Skeletal muscle cell (primary cell): ENCODE data around the gene NTS.

ENCODE experiments used
- DNase-seq: peaks from one replicate; pipeline ENCODE4 v3.0.0-alpha.2; 2010; ENCODE audit warnings: low read depth
- H3K4me3 ChIP-seq: 2 replicates; pipeline ENCODE4 v1.5.1; 2011; ENCODE audit warnings: low read depth, mild to moderate bottlenecking, control low read depth, low read length, moderate library complexity

NTS gene

DNA sequence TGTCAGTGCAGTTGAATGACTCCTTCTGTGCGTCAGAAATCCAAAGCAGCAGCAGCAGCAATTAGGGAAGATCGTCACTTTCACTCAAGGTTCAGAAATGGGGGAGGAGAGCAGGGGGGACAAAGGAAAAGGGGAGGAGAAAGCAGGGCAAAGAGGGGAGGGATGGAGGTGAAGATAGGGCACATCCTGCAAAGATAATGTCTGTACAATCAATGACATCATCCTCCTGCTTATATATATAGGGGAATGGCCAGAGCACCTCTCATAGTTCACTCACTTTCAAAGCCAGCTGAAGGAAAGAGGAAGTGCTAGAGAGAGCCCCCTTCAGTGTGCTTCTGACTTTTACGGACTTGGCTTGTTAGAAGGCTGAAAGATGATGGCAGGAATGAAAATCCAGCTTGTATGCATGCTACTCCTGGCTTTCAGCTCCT, at the start of gene NTS:
TSS of gene NTS (plus strand) at position 265 of the 431 bp plus-strand sequence. CDS start at position 374, 109 bp downstream.
- DNase-seq = no peak
- H3K4me3 ChIP-seq = no peak within 1 kb of the TSS

- DNase-seq = no peak
- H3K4me3 ChIP-seq = no peak overlapping the region
Measured at GRCh38 chr12:85825746-85826145, 48.3 kb upstream of the NTS start.

- no peak overlapping the region for H3K4me3 ChIP-seq
- DNase-seq = no peak
Measured at GRCh38 chr12:85828576-85828975, 45.5 kb upstream of the NTS start.

- DNase-seq = no peak
- no peak overlapping the region for H3K4me3 ChIP-seq
Measured at GRCh38 chr12:85829391-85829790, 44.7 kb upstream of the NTS start.

DNA sequence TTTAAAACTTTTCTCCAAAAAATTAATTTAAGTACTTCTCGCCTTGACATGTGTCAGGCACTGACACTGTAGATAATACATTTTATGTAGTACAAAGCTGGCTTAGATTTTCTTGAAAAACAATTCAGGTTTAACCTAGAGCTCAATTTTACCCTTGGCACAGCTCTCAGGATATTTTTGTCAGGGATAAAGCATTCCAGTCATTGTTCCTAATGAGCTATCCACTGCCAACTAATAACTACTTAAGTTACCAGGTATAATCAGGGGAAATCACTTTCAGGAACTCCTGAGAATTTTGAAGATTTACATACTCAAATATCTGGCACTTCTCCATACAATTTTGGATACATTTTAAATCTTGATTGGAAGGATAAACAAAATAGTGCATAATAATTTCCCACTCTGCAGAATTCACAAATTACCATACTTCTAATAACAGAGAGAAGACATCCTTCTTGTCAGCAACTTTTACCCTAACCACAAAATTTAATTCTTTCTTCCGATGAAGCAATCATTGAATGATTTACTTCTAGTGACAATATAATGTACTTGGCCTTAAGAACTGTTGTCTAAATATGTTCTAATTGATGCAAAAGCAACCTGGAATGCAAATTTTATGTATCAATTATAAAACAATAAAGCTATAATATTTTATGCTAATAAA, 42.6 kb upstream of the NTS start:
- no peak for DNase-seq
- H3K4me3 ChIP-seq = no peak overlapping the region

DNA sequence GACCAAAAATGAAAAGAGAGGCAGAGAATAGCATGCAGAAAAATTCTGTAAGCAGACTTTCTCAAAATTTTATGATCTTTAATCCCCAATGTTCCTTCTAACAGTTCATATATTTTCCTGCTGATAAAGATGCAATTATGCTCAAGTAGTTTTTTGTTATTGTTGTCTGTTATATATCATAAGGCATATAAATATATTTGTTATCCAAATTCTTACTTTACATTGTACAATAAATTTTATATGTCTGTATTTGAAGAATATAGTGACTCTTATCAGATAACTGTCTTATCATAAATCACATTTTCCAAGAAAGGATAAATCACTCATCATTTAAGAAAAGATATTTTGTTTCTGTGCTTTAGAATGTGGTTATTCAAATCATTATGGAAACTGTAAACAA, 40.5 kb upstream of the NTS start:
- DNase-seq = no peak

DNA sequence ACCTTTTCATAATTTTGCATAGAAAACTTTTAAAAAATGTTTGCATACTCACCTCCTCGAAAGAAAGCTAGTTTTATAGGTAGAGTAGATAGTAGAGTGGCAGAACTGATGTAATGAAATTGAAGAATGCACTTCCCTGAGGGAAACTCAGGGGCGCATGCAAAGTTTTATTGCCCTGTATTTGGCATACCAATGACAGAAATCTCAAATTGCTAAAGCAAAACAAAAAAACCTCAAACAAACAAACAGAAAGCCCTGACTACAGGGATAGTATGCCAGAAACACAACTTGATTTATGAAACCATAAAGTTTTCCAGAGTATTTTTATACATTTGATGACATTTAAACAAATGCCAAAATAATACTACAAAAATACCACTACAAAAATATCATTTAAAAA, 39.7 kb upstream of the NTS start:
- no peak overlapping the region for H3K4me3 ChIP-seq
- no peak for DNase-seq

More for the DNA sequence above, 40.5 kb upstream of the NTS start:
- H3K4me3 ChIP-seq = no peak overlapping the region

DNA sequence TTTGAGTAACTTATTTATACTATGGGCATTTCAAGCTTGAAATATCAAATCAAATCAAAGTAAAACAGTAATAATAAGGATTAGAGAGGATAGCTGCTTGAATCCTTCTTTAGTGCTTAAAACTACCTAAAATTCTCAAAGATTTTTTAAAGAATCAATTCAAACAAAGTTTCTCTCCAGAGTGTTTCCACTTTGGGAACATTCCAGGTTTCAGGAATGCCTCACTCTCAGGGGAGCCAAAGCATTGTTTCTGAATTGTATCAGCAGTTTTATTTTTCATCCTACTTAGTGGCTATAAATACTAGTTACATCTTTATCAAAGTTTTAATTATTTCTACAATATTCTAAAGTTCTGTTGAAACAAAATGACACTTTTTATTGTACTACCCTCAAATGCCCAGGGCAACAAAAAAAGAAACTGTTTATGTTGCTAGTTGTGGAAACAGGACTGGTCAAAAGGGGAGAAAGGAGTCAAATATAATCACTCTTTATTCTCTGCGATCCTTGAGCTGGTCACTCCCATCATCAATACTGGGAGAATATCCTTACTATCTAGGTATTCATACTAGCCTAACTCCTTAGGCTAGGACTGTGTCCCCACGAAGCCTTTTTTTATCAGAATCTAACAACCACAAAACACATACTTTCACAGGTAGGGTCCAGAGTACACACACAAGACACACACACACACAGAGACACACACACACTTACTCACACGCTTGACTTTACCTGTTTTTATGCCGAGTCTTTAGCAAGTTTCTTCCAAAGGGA, 38.5 kb upstream of the NTS start:
- DNase-seq = no peak
- H3K4me3 ChIP-seq = peak overlapping the region; percentile 47

- H3K4me3 ChIP-seq = peak within 1 kb of the TSS; percentile 47
- peak; percentile 87 for DNase-seq
Measured at GRCh38 chr12:85836197-85837090, 37.7 kb upstream of the NTS start, which contains the start of gene RASSF9. Gene RASSF9, minus strand, starts transcription at chr12:85836409. Its CDS starts 208 bp downstream, at chr12:85836201.

DNA sequence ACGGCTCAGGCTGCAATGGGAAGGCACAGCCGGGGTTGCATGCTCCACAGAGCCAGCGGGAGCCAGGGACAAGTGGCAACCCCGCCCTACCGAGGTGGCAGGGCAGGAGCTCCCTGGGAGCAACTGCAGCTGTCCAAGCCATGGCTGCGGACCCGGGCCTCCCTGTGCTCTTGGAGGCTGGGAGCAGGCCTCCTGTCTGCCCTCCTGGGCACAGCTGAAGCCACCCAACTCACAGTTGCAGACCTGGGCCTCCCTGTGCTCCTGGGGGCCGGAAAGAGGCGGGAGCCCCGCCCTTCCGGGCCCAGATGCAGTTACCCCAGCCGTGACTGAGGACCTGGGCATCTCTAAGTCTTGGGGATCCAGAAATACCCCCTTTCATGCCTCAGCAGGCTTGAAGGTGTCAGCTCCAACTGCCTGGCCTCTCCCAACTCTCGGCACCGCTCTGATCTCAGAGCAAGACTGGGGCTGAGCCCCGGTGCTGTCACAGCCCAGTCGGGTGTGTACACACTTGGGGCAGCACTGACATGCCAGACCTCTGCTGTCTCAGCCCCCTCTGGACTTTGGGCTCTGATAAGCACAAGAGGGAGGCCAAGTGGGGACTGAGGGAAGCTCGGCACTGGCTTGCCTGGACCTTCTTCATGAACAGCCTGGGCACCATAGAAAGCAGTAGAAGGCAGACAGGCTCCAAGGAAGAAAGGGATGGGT, 30.3 kb upstream of the NTS start:
- no peak for DNase-seq
- H3K4me3 ChIP-seq = no peak overlapping the region

- no peak for DNase-seq
- H3K4me3 ChIP-seq = no peak overlapping the region
Measured at GRCh38 chr12:85849344-85849743, 24.8 kb upstream of the NTS start.

DNA sequence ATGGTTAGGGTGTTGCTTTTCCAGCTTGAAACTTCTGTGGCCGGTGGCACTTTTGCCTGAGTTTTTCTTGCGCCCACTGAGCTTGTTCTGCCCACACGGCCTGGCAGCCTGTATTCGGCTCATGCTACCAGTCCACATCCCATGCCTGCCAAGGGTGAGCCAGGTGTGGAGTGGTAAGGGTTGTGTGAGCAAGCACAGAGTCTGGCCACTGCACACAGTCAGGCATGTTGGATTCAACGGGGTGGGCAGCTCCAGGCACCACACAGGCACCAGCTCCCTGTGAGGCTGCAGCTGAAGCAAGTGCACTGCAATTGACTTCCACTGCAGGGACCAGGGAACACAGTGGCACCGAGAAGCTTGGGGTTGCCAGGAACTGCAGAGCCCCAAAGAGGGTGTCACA, 18.8 kb upstream of the NTS start:
- H3K4me3 ChIP-seq = no peak overlapping the region
- no peak for DNase-seq

DNA sequence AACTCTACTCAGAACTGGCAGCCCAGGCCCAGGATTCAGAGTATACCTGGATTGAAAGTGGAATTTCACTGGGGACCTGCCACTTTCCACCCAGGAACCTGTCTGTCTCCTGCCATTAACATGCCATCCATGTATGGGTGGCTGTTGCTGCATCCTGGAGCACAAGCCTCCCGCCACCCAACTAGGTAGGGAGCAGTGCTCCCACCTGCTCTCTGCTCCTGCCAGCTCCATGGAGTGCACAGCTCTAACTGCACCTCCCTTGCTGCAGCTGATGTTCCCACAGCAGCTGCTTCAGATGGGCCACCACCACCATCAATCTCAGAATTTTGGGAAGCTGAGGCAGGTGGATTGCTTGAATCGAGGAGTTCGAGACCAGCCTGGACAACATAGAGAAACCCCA, 17.1 kb upstream of the NTS start:
- DNase-seq = no peak
- no peak overlapping the region for H3K4me3 ChIP-seq

DNA sequence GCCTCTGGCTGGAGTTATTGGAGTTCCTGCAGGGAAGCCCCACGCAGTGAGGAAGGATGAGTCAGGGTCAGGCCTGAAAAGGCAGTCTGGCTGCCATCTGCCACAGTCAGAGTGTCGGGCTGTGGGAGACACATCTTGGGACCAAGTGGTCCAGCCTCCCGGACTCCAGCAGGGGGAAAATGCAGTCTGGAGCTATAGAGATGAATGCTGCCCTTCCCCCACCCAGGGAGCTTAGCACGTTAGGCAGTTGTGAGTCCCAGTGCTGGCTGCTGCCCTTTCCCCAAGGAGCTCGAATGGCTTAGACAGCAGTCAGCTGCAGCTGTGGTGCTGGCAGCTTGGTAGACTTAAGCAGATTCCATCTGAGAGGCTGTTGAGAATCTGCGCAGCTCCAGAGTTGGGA, 8.2 kb upstream of the NTS start:
- DNase-seq = no peak
- no peak overlapping the region for H3K4me3 ChIP-seq

DNA sequence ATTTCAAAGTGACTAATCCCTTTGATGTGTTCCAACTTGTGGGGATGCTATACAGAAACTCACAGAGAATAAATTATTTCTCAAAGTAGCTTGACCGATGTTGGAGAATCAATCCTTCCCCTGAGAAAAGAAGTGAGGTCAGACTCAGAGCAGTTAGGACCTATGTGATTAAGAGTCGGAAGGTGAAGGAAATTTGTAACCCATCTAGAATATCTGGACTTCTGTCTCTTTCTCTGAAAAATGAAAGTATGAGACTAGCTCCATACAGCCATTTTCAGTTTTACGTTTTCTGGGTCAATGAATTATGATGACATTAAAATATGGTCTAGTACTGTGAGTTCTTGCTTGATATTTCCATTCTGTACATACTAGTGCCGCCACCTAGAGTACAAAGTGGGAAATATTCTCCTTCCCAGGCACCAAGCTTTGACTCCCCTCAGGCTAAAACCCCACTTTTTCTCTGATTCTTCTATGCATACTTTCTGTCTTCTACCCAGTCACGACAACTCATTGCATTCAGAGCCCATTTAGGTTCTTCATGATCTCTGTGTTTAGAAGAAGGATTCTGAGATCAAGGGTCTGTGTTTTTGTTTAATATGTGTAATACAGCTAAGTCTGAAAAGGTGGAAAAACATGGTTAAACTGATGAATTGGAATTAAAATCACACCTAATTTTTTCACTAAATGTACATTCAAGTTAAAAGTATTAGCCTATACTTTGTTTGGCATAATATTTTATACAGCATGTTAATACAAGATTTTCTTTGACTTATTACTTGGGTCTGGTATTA, 6.9 kb upstream of the NTS start:
- no peak overlapping the region for H3K4me3 ChIP-seq
- peak; percentile 12 for DNase-seq

DNA sequence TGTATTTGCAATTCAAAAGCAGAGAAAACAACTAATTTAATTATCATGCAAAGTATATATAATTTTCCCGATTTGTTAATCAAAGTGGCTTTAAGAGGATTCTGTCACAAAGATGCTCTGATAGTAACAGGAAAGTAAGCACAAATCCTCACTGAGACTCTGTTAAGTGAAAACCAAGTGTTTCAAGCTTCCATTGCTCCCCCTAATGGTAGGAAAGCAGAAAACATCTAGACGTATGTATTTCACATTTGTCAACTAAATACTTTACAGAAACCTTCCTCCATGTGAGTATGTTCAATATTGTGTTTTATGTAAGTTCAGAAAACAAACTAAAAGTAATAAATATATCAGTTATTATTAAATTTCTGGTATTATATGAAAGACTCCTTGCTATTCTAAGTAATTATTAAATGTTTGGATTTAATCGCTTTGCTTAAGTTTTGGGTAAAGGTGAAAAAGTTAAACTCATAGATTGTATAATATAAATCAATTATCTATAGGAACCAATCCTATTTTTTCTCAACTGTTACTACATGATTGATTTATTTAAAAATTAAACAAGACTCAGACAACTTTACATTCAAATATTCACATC, 1.5 kb upstream of the NTS start:
- DNase-seq = peak; percentile 17
- H3K4me3 ChIP-seq = no peak overlapping the region

DNA sequence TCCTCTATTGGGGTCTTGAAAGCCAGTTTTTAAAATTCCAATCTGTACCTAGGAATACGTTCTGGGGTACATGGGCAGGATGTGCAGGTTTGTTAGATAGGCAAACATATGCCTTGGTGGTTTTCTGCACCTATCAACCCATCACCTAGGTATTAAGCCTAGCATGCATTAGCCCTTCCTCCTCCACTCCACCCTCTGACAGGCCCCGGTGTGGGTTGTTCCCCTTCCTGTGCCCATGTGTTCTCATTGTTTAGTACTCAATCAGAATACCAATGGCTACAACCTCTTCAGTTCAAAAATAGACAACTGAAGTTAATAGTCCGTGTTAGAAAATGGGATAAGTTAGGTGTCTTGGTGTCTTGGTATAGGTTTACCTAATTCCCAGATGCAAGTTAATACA, 3.4 kb downstream of the NTS start:
- DNase-seq = no peak
- no peak overlapping the region for H3K4me3 ChIP-seq

DNA sequence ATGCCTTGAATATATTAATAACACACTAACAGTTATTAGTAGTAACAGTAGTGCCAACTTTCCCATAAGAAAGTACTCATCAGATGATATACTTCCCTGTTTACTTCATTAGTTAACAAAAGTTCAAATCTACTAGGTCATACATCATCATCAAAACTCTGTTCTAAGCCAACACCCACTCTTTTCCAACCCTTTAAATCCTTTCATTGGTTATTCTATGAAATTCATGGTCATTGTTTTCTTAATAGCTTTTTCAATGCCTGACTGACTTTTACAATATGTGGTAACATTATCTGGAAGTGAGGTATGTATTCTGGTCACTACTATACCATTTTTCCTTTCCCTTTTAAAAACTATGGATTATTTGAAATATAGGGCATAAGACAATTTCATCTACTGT, 9.7 kb downstream of the NTS start:
- H3K4me3 ChIP-seq = no peak overlapping the region
- no peak for DNase-seq
